HFFc6 (cell line): Measurements from ENCODE around the gene IL1RN. TPM values are rescaled to one million over a fixed set of nuclear protein-coding genes. Genes with fewer than 3 reads are reported as not detected.

Source experiments
- DNase-seq: peaks from one replicate; pipeline ENCODE4 v3.0.0-alpha.2; 2018
- H3K27ac Mint-ChIP-seq: 2 replicates; pipeline ENCODE4 v1.8.0; 2020; ENCODE audit warnings: mild to moderate bottlenecking, mixed read lengths
- H3K27me3 Mint-ChIP-seq: 2 replicates; pipeline ENCODE4 v1.8.0; 2021; ENCODE audit warnings: mild to moderate bottlenecking, moderate library complexity, mixed read lengths; ENCODE audit not compliant: insufficient read depth
- H3K36me3 Mint-ChIP-seq: 2 replicates; pipeline ENCODE4 v1.8.0; 2021; ENCODE audit warnings: low read depth, mixed read lengths
- H3K4me1 Mint-ChIP-seq: 2 replicates; pipeline ENCODE4 v1.8.0; 2020; ENCODE audit warnings: low read depth, mixed read lengths
- H3K4me3 Mint-ChIP-seq: 2 replicates; pipeline ENCODE4 v1.8.0; 2020; ENCODE audit warnings: mild to moderate bottlenecking, moderate library complexity, mixed read lengths
- H3K9me3 Mint-ChIP-seq: 2 replicates; pipeline ENCODE4 v1.8.0; 2020; ENCODE audit warnings: mild to moderate bottlenecking, mixed read lengths
- CTCF ChIP-seq: fragments of 200-600 bp; sonication (generic); IDR thresholded peaks from 2 replicates; pipeline ENCODE4 v1.5.0; 2021; ENCODE audit warnings: antibody characterized with exemption, mild to moderate bottlenecking
- total RNA-seq, 6 experiments: library from RNA; stranded (reverse); fragmentation: NEBNext Ultra II Directional; extraction: Animal tissue kit (Norgen Biotek cat#: 25700); gene quantifications; 2 replicates in 1 of 6; 3 replicates in 5 of 6; pipeline ENCODE4 v1.2.3, GENCODE V29; 2021

IL1RN gene
- total RNA-seq, 6 experiments from 2014 or later: not detected

- Mint-ChIP-seq H3K4me3 (no peak overlapping the region), H3K27me3 (peaks cover 24% of the 10 kb centered on the region), H3K27ac (no peak overlapping the region), H3K4me1 (peaks cover 14% of the 10 kb centered on the region), H3K9me3 (no peaks in the 10 kb centered on the region), H3K36me3 (no peaks in the 10 kb centered on the region)
- TF ChIP-seq CTCF: no peak
- no peak for DNase-seq
These were observed 45.7 kb upstream of the IL1RN start for GRCh38 chr2:113081488-113082210.

- no peaks in the 10 kb centered on the region for H3K9me3 Mint-ChIP-seq
- DNase-seq: no peak
- no peaks in the 10 kb centered on the region for H3K36me3 Mint-ChIP-seq
- no peak overlapping the region for H3K4me3 Mint-ChIP-seq
- peaks cover 7% of the 10 kb centered on the region for H3K4me1 Mint-ChIP-seq
- H3K27me3 Mint-ChIP-seq: peaks cover 21% of the 10 kb centered on the region
- TF ChIP-seq CTCF: no peak
- H3K27ac Mint-ChIP-seq: no peak overlapping the region
These were observed 44.1 kb upstream of the IL1RN start for GRCh38 chr2:113083296-113083695.

GRCh38 chr2:113084249-113085000, 43.0 kb upstream of the IL1RN start:
- Mint-ChIP-seq H3K9me3 (no peaks in the 10 kb centered on the region), H3K27ac (no peak overlapping the region), H3K4me1 (no peaks in the 10 kb centered on the region), H3K4me3 (no peak overlapping the region), H3K36me3 (no peaks in the 10 kb centered on the region), H3K27me3 (peaks cover 21% of the 10 kb centered on the region)
- TF ChIP-seq CTCF: peak; percentile 75
- DNase-seq: no peak

- no peak overlapping the region for H3K27ac Mint-ChIP-seq
- no peaks in the 10 kb centered on the region for H3K36me3 Mint-ChIP-seq
- no peak overlapping the region for H3K4me3 Mint-ChIP-seq
- no peak for TF ChIP-seq CTCF
- no peaks in the 10 kb centered on the region for H3K9me3 Mint-ChIP-seq
- peaks cover 17% of the 10 kb centered on the region for H3K27me3 Mint-ChIP-seq
- DNase-seq: no peak
- H3K4me1 Mint-ChIP-seq: no peaks in the 10 kb centered on the region
These were observed 41.9 kb upstream of the IL1RN start for GRCh38 chr2:113085542-113085941.

- Mint-ChIP-seq H3K4me1 (no peaks in the 10 kb centered on the region), H3K27me3 (peaks cover 12% of the 10 kb centered on the region), H3K9me3 (no peaks in the 10 kb centered on the region), H3K36me3 (no peaks in the 10 kb centered on the region), H3K27ac (no peak overlapping the region), H3K4me3 (no peak overlapping the region)
- TF ChIP-seq CTCF: no peak
- DNase-seq: no peak
These were observed 39.0 kb upstream of the IL1RN start for GRCh38 chr2:113088213-113088992.
